RKO (cell line): ENCODE measurements around the gene ZNF148.

Experiments used
- DNase-seq: peaks from one replicate; pipeline ENCODE4 v3.0.0-alpha.2; 2016; ENCODE audit warnings: low spot score

ZNF148 gene

GRCh38 chr3:125189378-125190165 is 185.6 kb downstream of the ZNF148 start:
- no peak for DNase-seq

GRCh38 chr3:125188955-125189354 is 186.2 kb downstream of the ZNF148 start:
- no peak for DNase-seq

GRCh38 chr3:125187599-125187910 is 187.6 kb downstream of the ZNF148 start:
- DNase-seq = no peak

GRCh38 chr3:125186800-125187598 is 188.1 kb downstream of the ZNF148 start:
- no peak for DNase-seq

- DNase-seq = no peak
Measured at GRCh38 chr3:125186261-125186787, 188.8 kb downstream of the ZNF148 start.

- no peak for DNase-seq
Measured at GRCh38 chr3:125185805-125186204, 189.3 kb downstream of the ZNF148 start.

GRCh38 chr3:125179884-125180240 is 195.3 kb downstream of the ZNF148 start:
- DNase-seq = no peak

GRCh38 chr3:125179143-125179883 is 195.8 kb downstream of the ZNF148 start:
- no peak for DNase-seq

- DNase-seq = no peak
Measured at GRCh38 chr3:125177746-125178145, 197.4 kb downstream of the ZNF148 start.
